ENCODE measurements around the gene DNAJC1.

DNA sequence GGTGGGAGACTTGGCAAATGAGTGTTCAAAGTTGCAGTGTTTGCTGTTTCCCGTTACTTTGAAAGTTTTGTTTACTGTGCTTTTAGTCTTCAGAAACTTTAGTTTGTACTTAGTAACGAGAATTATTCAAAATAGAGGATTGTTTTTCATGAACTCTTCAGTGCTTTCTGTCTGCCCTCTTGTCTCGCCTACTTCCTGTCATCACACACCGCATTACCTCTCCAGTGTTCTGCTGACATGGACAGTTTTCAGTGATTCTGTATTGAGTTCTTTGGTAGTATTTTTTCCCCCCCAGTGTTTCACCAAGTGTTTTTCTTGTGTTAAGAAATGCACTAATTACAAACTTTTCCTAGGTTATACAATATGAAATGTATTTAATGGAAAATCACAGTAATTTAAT lies 262.5 kb downstream of the DNAJC1 start:
- TF ChIP-seq, protein P1, sequence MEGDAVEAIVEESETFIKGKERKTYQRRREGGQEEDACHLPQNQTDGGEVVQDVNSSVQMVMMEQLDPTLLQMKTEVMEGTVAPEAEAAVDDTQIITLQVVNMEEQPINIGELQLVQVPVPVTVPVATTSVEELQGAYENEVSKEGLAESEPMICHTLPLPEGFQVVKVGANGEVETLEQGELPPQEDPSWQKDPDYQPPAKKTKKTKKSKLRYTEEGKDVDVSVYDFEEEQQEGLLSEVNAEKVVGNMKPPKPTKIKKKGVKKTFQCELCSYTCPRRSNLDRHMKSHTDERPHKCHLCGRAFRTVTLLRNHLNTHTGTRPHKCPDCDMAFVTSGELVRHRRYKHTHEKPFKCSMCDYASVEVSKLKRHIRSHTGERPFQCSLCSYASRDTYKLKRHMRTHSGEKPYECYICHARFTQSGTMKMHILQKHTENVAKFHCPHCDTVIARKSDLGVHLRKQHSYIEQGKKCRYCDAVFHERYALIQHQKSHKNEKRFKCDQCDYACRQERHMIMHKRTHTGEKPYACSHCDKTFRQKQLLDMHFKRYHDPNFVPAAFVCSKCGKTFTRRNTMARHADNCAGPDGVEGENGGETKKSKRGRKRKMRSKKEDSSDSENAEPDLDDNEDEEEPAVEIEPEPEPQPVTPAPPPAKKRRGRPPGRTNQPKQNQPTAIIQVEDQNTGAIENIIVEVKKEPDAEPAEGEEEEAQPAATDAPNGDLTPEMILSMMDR (IDR thresholded peaks at IDR 0.05 in 2 of 3, conservative IDR thresholded peaks at IDR 0.05 in 1 of 3; ENCODE audit: control insufficient read depth in 2 of 3, extremely low read depth in 1 of 3, insufficient read depth in 1 of 3, low read depth in 3 of 3, low read length in 3 of 3): no peak
- TF ChIP-seq JUND (IDR thresholded peaks at IDR 0.05; ENCODE audit: low read depth, low read length): no peak
- no peak for TF ChIP-seq POLR2A (IDR thresholded peaks at IDR 0.05; ENCODE audit: low read depth, low read length)
- no peak for TF ChIP-seq USF1 (IDR thresholded peaks at IDR 0.05; ENCODE audit: borderline replicate concordance, extremely low read length, insufficient read depth, low read depth, low read length)
- no peak for TF ChIP-seq FOS (IDR thresholded peaks at IDR 0.05; ENCODE audit: borderline replicate concordance, extremely low read depth, insufficient read length)
- TF ChIP-seq, protein P2, sequence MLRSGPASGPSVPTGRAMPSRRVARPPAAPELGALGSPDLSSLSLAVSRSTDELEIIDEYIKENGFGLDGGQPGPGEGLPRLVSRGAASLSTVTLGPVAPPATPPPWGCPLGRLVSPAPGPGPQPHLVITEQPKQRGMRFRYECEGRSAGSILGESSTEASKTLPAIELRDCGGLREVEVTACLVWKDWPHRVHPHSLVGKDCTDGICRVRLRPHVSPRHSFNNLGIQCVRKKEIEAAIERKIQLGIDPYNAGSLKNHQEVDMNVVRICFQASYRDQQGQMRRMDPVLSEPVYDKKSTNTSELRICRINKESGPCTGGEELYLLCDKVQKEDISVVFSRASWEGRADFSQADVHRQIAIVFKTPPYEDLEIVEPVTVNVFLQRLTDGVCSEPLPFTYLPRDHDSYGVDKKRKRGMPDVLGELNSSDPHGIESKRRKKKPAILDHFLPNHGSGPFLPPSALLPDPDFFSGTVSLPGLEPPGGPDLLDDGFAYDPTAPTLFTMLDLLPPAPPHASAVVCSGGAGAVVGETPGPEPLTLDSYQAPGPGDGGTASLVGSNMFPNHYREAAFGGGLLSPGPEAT (IDR thresholded peaks at IDR 0.05; ENCODE audit: low read depth): no peak
- TF ChIP-seq, protein P3, sequence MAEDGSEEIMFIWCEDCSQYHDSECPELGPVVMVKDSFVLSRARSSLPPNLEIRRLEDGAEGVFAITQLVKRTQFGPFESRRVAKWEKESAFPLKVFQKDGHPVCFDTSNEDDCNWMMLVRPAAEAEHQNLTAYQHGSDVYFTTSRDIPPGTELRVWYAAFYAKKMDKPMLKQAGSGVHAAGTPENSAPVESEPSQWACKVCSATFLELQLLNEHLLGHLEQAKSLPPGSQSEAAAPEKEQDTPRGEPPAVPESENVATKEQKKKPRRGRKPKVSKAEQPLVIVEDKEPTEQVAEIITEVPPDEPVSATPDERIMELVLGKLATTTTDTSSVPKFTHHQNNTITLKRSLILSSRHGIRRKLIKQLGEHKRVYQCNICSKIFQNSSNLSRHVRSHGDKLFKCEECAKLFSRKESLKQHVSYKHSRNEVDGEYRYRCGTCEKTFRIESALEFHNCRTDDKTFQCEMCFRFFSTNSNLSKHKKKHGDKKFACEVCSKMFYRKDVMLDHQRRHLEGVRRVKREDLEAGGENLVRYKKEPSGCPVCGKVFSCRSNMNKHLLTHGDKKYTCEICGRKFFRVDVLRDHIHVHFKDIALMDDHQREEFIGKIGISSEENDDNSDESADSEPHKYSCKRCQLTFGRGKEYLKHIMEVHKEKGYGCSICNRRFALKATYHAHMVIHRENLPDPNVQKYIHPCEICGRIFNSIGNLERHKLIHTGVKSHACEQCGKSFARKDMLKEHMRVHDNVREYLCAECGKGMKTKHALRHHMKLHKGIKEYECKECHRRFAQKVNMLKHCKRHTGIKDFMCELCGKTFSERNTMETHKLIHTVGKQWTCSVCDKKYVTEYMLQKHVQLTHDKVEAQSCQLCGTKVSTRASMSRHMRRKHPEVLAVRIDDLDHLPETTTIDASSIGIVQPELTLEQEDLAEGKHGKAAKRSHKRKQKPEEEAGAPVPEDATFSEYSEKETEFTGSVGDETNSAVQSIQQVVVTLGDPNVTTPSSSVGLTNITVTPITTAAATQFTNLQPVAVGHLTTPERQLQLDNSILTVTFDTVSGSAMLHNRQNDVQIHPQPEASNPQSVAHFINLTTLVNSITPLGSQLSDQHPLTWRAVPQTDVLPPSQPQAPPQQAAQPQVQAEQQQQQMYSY (CRISPR knock-in tag; IDR thresholded peaks at IDR 0.05): no peak
- TF ChIP-seq POLR2AphosphoS5 (IDR thresholded peaks at IDR 0.05; ENCODE audit: low read length): no peak
- no peak for TF ChIP-seq RFX5 (IDR thresholded peaks at IDR 0.05; ENCODE audit: low read depth, low read length)
- no peak for TF ChIP-seq STAT3 (IDR thresholded peaks at IDR 0.05; ENCODE audit: low read depth, low read length)
- TF ChIP-seq FOXM1 (IDR thresholded peaks at IDR 0.05; ENCODE audit: low read depth, low read length): no peak

Data from GM12878 (cell line).